ENCODE measurements around the gene MACROD1. TPM values are rescaled to one million over a fixed set of nuclear protein-coding genes. Genes with fewer than 3 reads are reported as not detected.

Gene MACROD1
- total RNA-seq, 4 donors from 2014 or later = 30.6 to 45.0 (median 35.0) TPM

- no peak overlapping the region for H3K27ac ChIP-seq
- WGBS, 2 donors = 37 to 49% methylated on average over 18 to 20 of the region's 20 CpGs
- H3K36me3 ChIP-seq = no peaks in the 10 kb centered on the region
- peak overlapping the region in 1 of 4 donors; percentile 19 for H3K4me3 ChIP-seq
- no peaks in the 10 kb centered on the region for H3K9me3 ChIP-seq
- H3K27me3 ChIP-seq = peaks cover 0 to 16% of the 10 kb centered on the region in 2 donors
- DNase-seq (ENCODE audit: low spot score in 2 of 2) = no peak
- TF ChIP-seq, protein P1, sequence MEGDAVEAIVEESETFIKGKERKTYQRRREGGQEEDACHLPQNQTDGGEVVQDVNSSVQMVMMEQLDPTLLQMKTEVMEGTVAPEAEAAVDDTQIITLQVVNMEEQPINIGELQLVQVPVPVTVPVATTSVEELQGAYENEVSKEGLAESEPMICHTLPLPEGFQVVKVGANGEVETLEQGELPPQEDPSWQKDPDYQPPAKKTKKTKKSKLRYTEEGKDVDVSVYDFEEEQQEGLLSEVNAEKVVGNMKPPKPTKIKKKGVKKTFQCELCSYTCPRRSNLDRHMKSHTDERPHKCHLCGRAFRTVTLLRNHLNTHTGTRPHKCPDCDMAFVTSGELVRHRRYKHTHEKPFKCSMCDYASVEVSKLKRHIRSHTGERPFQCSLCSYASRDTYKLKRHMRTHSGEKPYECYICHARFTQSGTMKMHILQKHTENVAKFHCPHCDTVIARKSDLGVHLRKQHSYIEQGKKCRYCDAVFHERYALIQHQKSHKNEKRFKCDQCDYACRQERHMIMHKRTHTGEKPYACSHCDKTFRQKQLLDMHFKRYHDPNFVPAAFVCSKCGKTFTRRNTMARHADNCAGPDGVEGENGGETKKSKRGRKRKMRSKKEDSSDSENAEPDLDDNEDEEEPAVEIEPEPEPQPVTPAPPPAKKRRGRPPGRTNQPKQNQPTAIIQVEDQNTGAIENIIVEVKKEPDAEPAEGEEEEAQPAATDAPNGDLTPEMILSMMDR (IDR thresholded peaks at IDR 0.05) = no peak
- TF ChIP-seq POLR2A (IDR thresholded peaks at IDR 0.05) (no peak), EP300 (IDR thresholded peaks at IDR 0.05) (no peak)
- peaks cover 0 to 14% (median 3%) of the 10 kb centered on the region in 4 donors for H3K4me1 ChIP-seq
Measured at GRCh38 chr11:64027651-64028397, 138.1 kb downstream of the MACROD1 start.

DNA sequence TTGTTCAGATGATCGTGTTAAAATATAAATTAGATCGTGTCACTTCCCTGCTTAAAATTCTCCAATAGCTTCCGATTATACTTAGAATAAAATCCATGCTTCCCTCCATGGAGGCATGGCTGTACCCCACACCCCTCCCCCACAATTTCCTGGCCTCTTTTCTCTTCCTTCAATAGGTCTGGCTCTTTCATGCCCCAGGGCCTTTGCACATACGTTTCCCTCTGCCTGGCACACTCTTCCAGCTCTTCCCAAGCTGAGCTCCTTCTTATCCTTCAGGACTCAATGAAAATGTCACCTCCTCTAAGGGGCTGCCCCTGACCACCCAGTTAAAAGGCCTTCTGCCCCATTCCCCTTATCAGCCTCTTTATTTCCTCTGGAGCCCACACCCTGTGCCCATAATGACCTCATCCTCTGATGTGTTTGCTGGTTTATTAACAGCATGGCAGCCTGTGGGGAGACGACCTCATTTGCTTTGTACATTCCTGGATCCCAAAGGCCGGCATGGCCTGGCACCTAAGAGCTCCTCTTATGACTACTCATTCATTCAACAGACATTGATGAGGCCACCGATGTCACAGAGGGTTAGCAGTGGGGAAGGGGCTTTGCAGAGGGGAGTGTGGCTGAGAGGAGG, 139.2 kb downstream of the MACROD1 start:
- Histone ChIP-seq H3K4me3 (no peak overlapping the region), H3K36me3 (no peaks in the 10 kb centered on the region), H3K4me1 (peaks cover 0 to 14% (median 3%) of the 10 kb centered on the region in 4 donors), H3K27ac (no peak overlapping the region), H3K27me3 (peaks cover 0 to 16% of the 10 kb centered on the region in 2 donors), H3K9me3 (no peaks in the 10 kb centered on the region)
- DNase-seq (ENCODE audit: low spot score in 2 of 2) = no peak
- WGBS, 2 donors = 80 to 85% methylated on average over 7 of the region's 7 CpGs
- TF ChIP-seq, protein P1 (IDR thresholded peaks at IDR 0.05) = no peak
- TF ChIP-seq EP300 (IDR thresholded peaks at IDR 0.05) = no peak
- no peak for TF ChIP-seq POLR2A (IDR thresholded peaks at IDR 0.05)

- no peaks in the 10 kb centered on the region for H3K36me3 ChIP-seq
- H3K27ac ChIP-seq = no peak overlapping the region
- no peak for TF ChIP-seq POLR2A (IDR thresholded peaks at IDR 0.05)
- TF ChIP-seq EP300 (IDR thresholded peaks at IDR 0.05) = no peak
- TF ChIP-seq, protein P1 (IDR thresholded peaks at IDR 0.05) = no peak
- peaks cover 0 to 16% of the 10 kb centered on the region in 2 donors for H3K27me3 ChIP-seq
- 78 to 84% methylated on average over 4 of the region's 4 CpGs for WGBS, 2 donors
- no peaks in the 10 kb centered on the region for H3K9me3 ChIP-seq
- H3K4me1 ChIP-seq = peaks cover 0 to 14% (median 3%) of the 10 kb centered on the region in 4 donors
- DNase-seq (ENCODE audit: low spot score in 2 of 2) = no peak
- H3K4me3 ChIP-seq = no peak overlapping the region
Measured at GRCh38 chr11:64025205-64025604, 140.7 kb downstream of the MACROD1 start.

- WGBS, 2 donors = 85 to 87% methylated on average over 20 of the region's 20 CpGs
- TF ChIP-seq, protein P1 (IDR thresholded peaks at IDR 0.05) = no peak
- no peak for TF ChIP-seq POLR2A (IDR thresholded peaks at IDR 0.05)
- TF ChIP-seq EP300 (IDR thresholded peaks at IDR 0.05) = no peak
- no peak for DNase-seq (ENCODE audit: low spot score in 2 of 2)
Measured at GRCh38 chr11:64023712-64024710, 141.9 kb downstream of the MACROD1 start.

More at GRCh38 chr11:64023712-64024710, 141.9 kb downstream of the MACROD1 start:
- Histone ChIP-seq H3K4me3 (no peak overlapping the region), H3K4me1 (peaks cover 0 to 15% (median 3%) of the 10 kb centered on the region in 4 donors), H3K27ac (no peak overlapping the region), H3K36me3 (no peaks in the 10 kb centered on the region), H3K9me3 (no peaks in the 10 kb centered on the region), H3K27me3 (peaks cover 0 to 10% of the 10 kb centered on the region in 2 donors)
